Measurements from ENCODE around the gene GUCD1. TPM values are rescaled to one million over a fixed set of nuclear protein-coding genes. Genes with fewer than 3 reads are reported as not detected.
"Not testable (repeated sequence)": the region's sequence is repeated elsewhere in the genome, so short reads cannot be mapped to it uniquely, and the experiment has no call there.

Gene GUCD1
- total RNA-seq, 1 donor from 2014 or later = 84.7 TPM

DNA sequence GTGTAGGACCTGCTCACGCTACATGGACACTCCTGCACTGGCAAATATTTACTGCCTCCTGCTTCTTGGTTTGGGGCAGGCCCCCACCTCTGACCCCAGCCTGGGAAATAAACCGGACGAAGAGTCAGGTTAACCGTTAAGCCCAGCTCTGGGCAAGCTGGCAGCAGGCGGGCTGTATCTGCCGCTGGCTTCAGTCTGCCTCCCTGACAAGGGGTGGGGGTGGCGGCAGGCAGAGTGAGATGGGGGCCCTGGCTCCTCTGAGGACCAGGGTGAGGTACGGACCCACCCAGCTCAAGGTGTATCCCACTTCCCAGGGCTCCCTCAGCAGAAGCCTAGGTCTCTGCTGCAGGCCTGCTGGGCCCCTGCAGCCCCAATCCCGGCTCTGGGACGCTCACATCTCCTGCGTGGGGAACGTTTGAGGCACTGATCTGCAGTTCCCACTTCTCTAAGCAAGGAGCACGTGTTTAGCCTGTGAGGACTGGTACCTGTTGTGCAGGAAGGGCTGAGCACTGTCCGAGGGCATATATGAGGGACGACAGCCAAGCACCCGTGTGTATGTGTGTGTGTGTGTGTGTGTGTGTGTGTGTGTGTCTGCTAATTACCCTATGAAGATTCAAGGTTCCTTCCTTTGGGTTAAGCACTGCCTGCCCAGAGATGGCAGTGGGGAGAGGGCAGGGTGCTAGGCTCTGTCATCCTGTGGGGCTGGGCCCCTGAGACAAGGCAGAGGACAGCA lies 39.1 kb upstream of the GUCD1 start:
- no peak for DNase-seq (ENCODE audit: low spot score)
- Mint-ChIP-seq H3K27me3 (ENCODE audit: low read depth) (no peaks in the 10 kb centered on the region), H3K4me1 (ENCODE audit: low read depth) (peaks cover 9% of the 10 kb centered on the region), H3K36me3 (ENCODE audit: low read depth) (no peaks in the 10 kb centered on the region), H3K27ac (ENCODE audit: unreplicated experiment) (no peak overlapping the region), H3K4me3 (ENCODE audit: unreplicated experiment) (peak overlapping the region; percentile 72), H3K9me3 (ENCODE audit: low read depth) (no peaks in the 10 kb centered on the region)
- TF ChIP-seq, protein P1, sequence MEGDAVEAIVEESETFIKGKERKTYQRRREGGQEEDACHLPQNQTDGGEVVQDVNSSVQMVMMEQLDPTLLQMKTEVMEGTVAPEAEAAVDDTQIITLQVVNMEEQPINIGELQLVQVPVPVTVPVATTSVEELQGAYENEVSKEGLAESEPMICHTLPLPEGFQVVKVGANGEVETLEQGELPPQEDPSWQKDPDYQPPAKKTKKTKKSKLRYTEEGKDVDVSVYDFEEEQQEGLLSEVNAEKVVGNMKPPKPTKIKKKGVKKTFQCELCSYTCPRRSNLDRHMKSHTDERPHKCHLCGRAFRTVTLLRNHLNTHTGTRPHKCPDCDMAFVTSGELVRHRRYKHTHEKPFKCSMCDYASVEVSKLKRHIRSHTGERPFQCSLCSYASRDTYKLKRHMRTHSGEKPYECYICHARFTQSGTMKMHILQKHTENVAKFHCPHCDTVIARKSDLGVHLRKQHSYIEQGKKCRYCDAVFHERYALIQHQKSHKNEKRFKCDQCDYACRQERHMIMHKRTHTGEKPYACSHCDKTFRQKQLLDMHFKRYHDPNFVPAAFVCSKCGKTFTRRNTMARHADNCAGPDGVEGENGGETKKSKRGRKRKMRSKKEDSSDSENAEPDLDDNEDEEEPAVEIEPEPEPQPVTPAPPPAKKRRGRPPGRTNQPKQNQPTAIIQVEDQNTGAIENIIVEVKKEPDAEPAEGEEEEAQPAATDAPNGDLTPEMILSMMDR (IDR thresholded peaks at IDR 0.05) = no peak

DNA sequence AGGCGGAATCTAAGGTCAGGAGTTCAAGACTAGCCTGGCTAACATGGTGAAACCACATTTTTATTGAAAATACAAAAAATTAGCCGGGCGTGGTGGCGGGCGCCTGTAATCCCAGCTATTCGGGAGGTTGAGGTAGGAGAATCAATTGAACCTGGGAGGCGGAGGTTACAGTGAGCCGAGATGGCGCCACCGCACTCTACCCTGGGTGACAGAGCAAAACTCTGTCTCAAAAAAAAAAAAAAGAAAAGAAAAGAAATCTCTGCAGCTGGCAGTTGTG lies 38.6 kb upstream of the GUCD1 start:
- not testable (repeated sequence) for H3K9me3 Mint-ChIP-seq (ENCODE audit: low read depth); H3K36me3 Mint-ChIP-seq (ENCODE audit: low read depth); H3K4me1 Mint-ChIP-seq (ENCODE audit: low read depth); H3K27me3 Mint-ChIP-seq (ENCODE audit: low read depth); DNase-seq (ENCODE audit: low spot score)
- peak overlapping the region; percentile 72 for H3K4me3 Mint-ChIP-seq (ENCODE audit: unreplicated experiment)
- H3K27ac Mint-ChIP-seq (ENCODE audit: unreplicated experiment) = peak overlapping the region; percentile 76

DNA sequence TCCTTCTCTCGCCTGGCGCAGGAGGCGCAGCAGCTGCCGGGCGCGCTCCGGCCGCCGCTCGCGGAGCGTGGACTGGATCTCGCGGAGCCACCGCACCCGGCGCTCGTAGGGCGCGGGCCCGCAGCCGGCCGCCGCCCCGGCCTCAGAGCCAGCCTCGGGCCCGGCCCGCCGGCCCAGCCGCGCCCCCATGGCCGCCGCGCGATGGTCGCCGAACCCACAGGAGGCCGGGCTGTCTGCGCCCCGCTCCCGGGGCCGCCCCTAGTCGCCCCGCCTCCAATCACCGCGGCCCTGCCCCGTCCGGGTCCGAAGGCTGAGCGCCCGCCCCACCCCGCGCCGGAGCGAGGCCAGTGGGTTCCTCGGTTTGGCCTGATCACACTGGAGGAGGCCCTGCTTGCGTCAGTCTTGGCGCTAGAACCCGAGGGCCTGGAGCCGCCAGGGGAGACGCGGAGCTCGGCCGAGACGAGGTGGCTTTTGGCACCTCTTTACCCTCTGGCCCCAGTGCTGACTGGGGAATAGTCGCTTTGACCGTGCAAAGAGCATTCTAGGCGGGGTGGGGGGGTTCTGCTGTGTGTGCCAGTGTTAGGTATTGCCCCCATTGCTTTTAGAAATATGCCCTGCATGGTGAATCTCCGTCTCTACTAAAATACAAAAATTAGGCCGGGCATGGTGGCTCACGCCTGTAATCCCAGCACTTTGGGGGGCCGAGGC lies 38.1 kb upstream of the GUCD1 start, which contains the start of gene LRRC75B:
TSS of gene LRRC75B (minus strand) at position 223 of the 708 bp plus-strand sequence. CDS start at position 189, 34 bp downstream.
- Mint-ChIP-seq H3K36me3 (ENCODE audit: low read depth) (no peaks in the 10 kb centered on the region), H3K9me3 (ENCODE audit: low read depth) (no peaks in the 10 kb centered on the region), H3K4me1 (ENCODE audit: low read depth) (peaks cover 9% of the 10 kb centered on the region), H3K4me3 (ENCODE audit: unreplicated experiment) (peak within 1 kb of the TSS; percentile 80), H3K27me3 (ENCODE audit: low read depth) (no peaks in the 10 kb centered on the region), H3K27ac (ENCODE audit: unreplicated experiment) (peak within 1 kb of the TSS; percentile 76)
- DNase-seq (ENCODE audit: low spot score) = no peak
- TF ChIP-seq, protein P1 (IDR thresholded peaks at IDR 0.05) = no peak

DNA sequence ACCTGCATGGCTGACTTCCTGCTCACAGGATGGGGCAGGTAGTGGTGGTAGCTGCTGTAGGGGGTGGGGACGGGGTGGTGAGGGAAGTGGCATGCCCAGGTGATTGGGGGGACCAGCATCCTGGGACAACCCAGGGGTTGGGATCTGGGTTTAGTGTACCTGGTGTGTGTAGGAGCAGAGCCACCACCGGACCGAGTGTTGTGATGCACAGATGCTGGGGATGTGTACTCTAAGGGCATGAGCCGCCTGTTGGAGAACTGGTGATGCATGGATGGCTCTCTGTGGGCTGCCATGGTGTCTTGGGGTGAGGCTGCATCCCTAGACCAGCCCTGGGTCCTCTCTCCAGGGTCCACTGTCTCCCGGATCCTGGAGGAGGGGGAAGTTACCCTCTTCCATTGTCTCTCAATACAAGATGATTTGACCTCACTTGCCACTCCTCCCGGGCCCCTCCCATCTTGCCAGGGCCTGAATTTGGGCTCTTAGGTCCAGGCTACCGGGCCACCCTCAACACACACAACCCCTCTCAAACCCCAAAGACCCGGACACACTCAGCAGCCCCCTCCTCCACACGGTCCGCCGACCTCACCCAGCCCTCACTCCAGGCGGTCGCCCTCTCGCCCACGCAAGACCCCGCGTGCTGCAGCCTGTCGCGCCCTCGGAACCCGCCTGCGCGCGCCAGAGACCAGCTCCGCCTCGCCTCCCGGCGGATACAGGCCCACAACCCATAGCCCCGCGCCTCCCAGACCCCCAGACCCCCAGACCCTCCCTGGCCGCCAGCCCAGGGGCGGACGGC lies 37.3 kb upstream of the GUCD1 start:
- H3K36me3 Mint-ChIP-seq (ENCODE audit: low read depth) = no peaks in the 10 kb centered on the region
- peak overlapping the region; percentile 80 for H3K4me3 Mint-ChIP-seq (ENCODE audit: unreplicated experiment)
- peak overlapping the region; percentile 49 for H3K27ac Mint-ChIP-seq (ENCODE audit: unreplicated experiment)
- peaks cover 9% of the 10 kb centered on the region for H3K4me1 Mint-ChIP-seq (ENCODE audit: low read depth)
- no peak for DNase-seq (ENCODE audit: low spot score)
- no peaks in the 10 kb centered on the region for H3K27me3 Mint-ChIP-seq (ENCODE audit: low read depth)
- no peaks in the 10 kb centered on the region for H3K9me3 Mint-ChIP-seq (ENCODE audit: low read depth)
- TF ChIP-seq, protein P1 (IDR thresholded peaks at IDR 0.05) = peak; percentile 19

DNA sequence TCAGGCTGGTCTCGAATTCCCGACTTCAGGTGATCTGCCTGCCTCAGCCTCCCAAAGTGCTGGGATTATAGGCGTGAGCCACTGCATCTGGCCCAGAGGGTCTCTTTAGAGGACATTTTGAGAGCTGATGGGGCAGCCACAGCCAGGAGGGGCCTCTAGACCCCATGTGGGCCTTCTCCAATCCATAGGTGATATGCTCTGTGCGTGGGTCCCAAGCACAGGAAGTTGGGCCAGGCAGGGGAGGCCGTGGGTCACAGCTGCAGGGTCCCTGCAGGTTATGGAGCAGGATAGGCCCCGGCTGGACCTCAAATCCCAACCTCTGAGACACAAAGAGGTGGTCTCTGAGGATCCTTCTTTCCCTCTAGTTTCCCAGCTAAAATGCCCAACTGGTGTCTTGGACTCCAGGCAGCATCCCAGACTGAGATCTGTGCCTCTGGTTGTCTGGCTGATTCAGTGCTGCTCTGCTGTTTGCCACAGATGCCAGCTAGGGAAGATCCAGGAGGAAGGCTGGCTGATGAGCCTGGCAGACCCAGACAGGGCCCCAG lies 36.4 kb upstream of the GUCD1 start:
- Mint-ChIP-seq H3K36me3 (ENCODE audit: low read depth) (no peaks in the 10 kb centered on the region), H3K9me3 (ENCODE audit: low read depth) (no peaks in the 10 kb centered on the region), H3K27me3 (ENCODE audit: low read depth) (no peaks in the 10 kb centered on the region), H3K4me1 (ENCODE audit: low read depth) (peaks cover 9% of the 10 kb centered on the region), H3K4me3 (ENCODE audit: unreplicated experiment) (peak overlapping the region; percentile 19), H3K27ac (ENCODE audit: unreplicated experiment) (no peak overlapping the region)
- TF ChIP-seq, protein P1 (IDR thresholded peaks at IDR 0.05) = no peak
- no peak for DNase-seq (ENCODE audit: low spot score)
